H1 (cell line): ENCODE results near the gene SLC1A2. TPM values are rescaled to one million over a fixed set of nuclear protein-coding genes. Genes with fewer than 3 reads are reported as not detected.

Experiments used
- CTCF ChIA-PET: fragments of 300-600 bp; sonication (Branson Sonifier 250); formaldehyde crosslinking; loops from one replicate; lab custom pipeline; 2021; ENCODE audit not compliant: partially characterized antibody; lab: Charles Lee
- POLR2A ChIA-PET: fragments of 300-600 bp; sonication (Branson Sonifier 250); formaldehyde crosslinking; loops from one replicate; lab custom pipeline; 2021; ENCODE audit warnings: inconsistent platforms; ENCODE audit not compliant: partially characterized antibody; lab: Charles Lee
- DNase-seq, 2 experiments: peaks; one replicate each; pipeline versions ENCODE4 v3.0.0 to v3.0.0-alpha.2; 2010 to 2022; ENCODE audit warnings: low spot score in 2 of 2, low read depth in 1 of 2, mixed read lengths in 1 of 2
- FAIRE-seq: peaks from 2 replicates; lab custom pipeline; 2011; peaks lifted over from hg19 to GRCh38; lab: Jason Lieb, UNC
- H2AFZ ChIP-seq: 2 replicates; pipeline ENCODE4 v1.8.1; 2012; ENCODE audit warnings: low read length, inconsistent platforms
- H2AK5ac ChIP-seq: 2 replicates; pipeline ENCODE4 v1.6.1; 2013; ENCODE audit warnings: low read depth, low read length
- H2BK120ac ChIP-seq: replicated peaks from 2 replicates; pipeline ENCODE3; 2013; ENCODE audit warnings: low read depth, low read length, inconsistent platforms
- H2BK12ac ChIP-seq: 2 replicates; pipeline ENCODE4 v1.6.1; 2013; ENCODE audit warnings: low read depth, low read length
- H2BK15ac ChIP-seq: 2 replicates; pipeline ENCODE4 v1.6.1; 2013; ENCODE audit warnings: low read length
- H2BK20ac ChIP-seq: 2 replicates; pipeline ENCODE4 v1.6.1; 2013; ENCODE audit warnings: low read length
- H2BK5ac ChIP-seq: 2 replicates; pipeline ENCODE4 v1.6.1; 2013; ENCODE audit warnings: low read depth, low read length
- H3K14ac ChIP-seq: 2 replicates; pipeline ENCODE4 v1.6.1; 2013; ENCODE audit warnings: inconsistent platforms; ENCODE audit not compliant: insufficient read length
- H3K18ac ChIP-seq: 2 replicates; pipeline ENCODE4 v1.6.1; 2013; ENCODE audit warnings: low read length; ENCODE audit errors: extremely low read depth
- H3K23ac ChIP-seq: 2 replicates; pipeline ENCODE4 v1.6.1; 2013; ENCODE audit warnings: inconsistent platforms; ENCODE audit not compliant: insufficient read length
- H3K23me2 ChIP-seq: 2 replicates; pipeline ENCODE4 v1.6.1; 2013; ENCODE audit warnings: low read depth, low read length
- H3K27ac ChIP-seq: 2 replicates; pipeline ENCODE4 v1.6.1; 2011; ENCODE audit warnings: low read depth, low read length, inconsistent platforms
- H3K27me3 ChIP-seq, 4 experiments: replicated peaks in 1 of 4; 1 replicate in 1 of 4; 2 replicates in 3 of 4; pipeline versions ENCODE4 v1.6.1 to v1.8.1; 2011 to 2013; ENCODE audit warnings: low read length in 3 of 4, mild to moderate bottlenecking in 3 of 4, inconsistent platforms in 2 of 4, mixed read lengths in 2 of 4, moderate library complexity in 1 of 4; ENCODE audit not compliant: control insufficient read depth in 3 of 4, insufficient read depth in 3 of 4; ENCODE audit errors: extremely low read depth in 1 of 4
- H3K36me3 ChIP-seq, 4 experiments: 2 replicates each; pipeline versions ENCODE4 v1.6.1 to v1.8.1; 2011 to 2013; ENCODE audit warnings: mild to moderate bottlenecking in 4 of 4, low read length in 3 of 4, moderate library complexity in 2 of 4, control low read depth in 1 of 4, inconsistent platforms in 1 of 4; ENCODE audit not compliant: insufficient read depth in 4 of 4, control insufficient read depth in 2 of 4
- H3K4ac ChIP-seq: replicated peaks from 2 replicates; pipeline ENCODE3; 2013; ENCODE audit warnings: low read length, low read depth, mixed read lengths, inconsistent platforms; ENCODE audit not compliant: insufficient read length
- H3K4me1 ChIP-seq, 4 experiments: replicated peaks in 1 of 4; 1 replicate in 1 of 4; 2 replicates in 3 of 4; pipeline versions ENCODE4 v1.6.1 to v1.8.1; 2011 to 2013; ENCODE audit warnings: low read length in 3 of 4, inconsistent platforms in 2 of 4, mixed read lengths in 1 of 4; ENCODE audit not compliant: insufficient read depth in 4 of 4, control insufficient read depth in 3 of 4
- H3K4me2 ChIP-seq, 2 experiments: 2 replicates each; pipeline versions ENCODE4 v1.6.1 to v1.8.1; 2011 to 2013; ENCODE audit warnings: low read depth in 2 of 2, low read length in 2 of 2, control low read depth in 1 of 2, inconsistent platforms in 1 of 2, mild to moderate bottlenecking in 1 of 2; ENCODE audit not compliant: insufficient read depth in 1 of 2
- H3K4me3 ChIP-seq, 4 experiments: fragments of 200-600, 300-600 bp in 1 of 4; sonication (generic), shearing (Covaris generic), sonication (Bioruptor Twin) in 1 of 4; 2 replicates each; pipeline versions ENCODE4 v1.5.1 to v1.8.1; 2011 to 2016; ENCODE audit warnings: low read length in 4 of 4, low read depth in 3 of 4, control low read depth in 2 of 4, inconsistent platforms in 2 of 4, mild to moderate bottlenecking in 2 of 4, mixed read lengths in 1 of 4, moderate library complexity in 1 of 4; ENCODE audit not compliant: insufficient read depth in 2 of 4; ENCODE audit errors: extremely low read depth in 1 of 4
- H3K56ac ChIP-seq: replicated peaks from 2 replicates; pipeline ENCODE3; 2013; ENCODE audit warnings: low read depth, mild to moderate bottlenecking, mixed read lengths, low read length, inconsistent platforms; ENCODE audit not compliant: insufficient read length
- H3K79me1 ChIP-seq: 2 replicates; pipeline ENCODE4 v1.6.1; 2013; ENCODE audit warnings: low read depth, low read length, control low read depth
- H3K79me2 ChIP-seq, 2 experiments: 2 replicates each; pipeline versions ENCODE4 v1.6.1 to v1.8.1; 2012 to 2013; ENCODE audit warnings: low read length in 2 of 2, mild to moderate bottlenecking in 2 of 2, inconsistent platforms in 1 of 2; ENCODE audit not compliant: insufficient read depth in 2 of 2, control insufficient read depth in 1 of 2
- H3K9ac ChIP-seq, 4 experiments: replicated peaks in 1 of 4; 1 replicate in 1 of 4; 2 replicates in 3 of 4; pipeline versions ENCODE4 v1.6.1 to v1.8.1; 2011 to 2013; ENCODE audit warnings: low read depth in 3 of 4, low read length in 3 of 4, control low read depth in 2 of 4, mild to moderate bottlenecking in 2 of 4, moderate library complexity in 2 of 4, inconsistent platforms in 1 of 4; ENCODE audit errors: extremely low read depth in 1 of 4
- H3K9me3 ChIP-seq, 2 experiments: 2 replicates each; pipeline versions ENCODE4 v1.6.1 to v1.8.1; 2012 to 2013; ENCODE audit warnings: mild to moderate bottlenecking in 2 of 2, moderate library complexity in 2 of 2, control low read depth in 1 of 2, inconsistent platforms in 1 of 2, low read depth in 1 of 2, low read length in 1 of 2, mixed read lengths in 1 of 2; ENCODE audit not compliant: insufficient read depth in 2 of 2
- H4K20me1 ChIP-seq, 2 experiments: replicated peaks in 1 of 2; 2 replicates each; pipeline versions ENCODE3 to v1.8.1; 2011 to 2013; ENCODE audit warnings: inconsistent platforms in 2 of 2, low read length in 2 of 2, mild to moderate bottlenecking in 1 of 2; ENCODE audit not compliant: insufficient read depth in 2 of 2, control insufficient read depth in 1 of 2
- H4K5ac ChIP-seq: 2 replicates; pipeline ENCODE4 v1.6.1; 2013; ENCODE audit warnings: low read length, low read depth, mixed read lengths, inconsistent platforms; ENCODE audit not compliant: insufficient read length
- H4K8ac ChIP-seq: 2 replicates; pipeline ENCODE4 v1.8.0; 2013; ENCODE audit warnings: mild to moderate bottlenecking, moderate library complexity, low read length, inconsistent platforms; ENCODE audit not compliant: insufficient read depth; ENCODE audit errors: extremely low read depth
- H4K91ac ChIP-seq: replicated peaks from 2 replicates; pipeline ENCODE3; 2013; ENCODE audit warnings: low read length, mixed read lengths, inconsistent platforms; ENCODE audit not compliant: insufficient read length
- BCL11A ChIP-seq, 2 experiments: IDR thresholded peaks; one replicate each; pipeline ENCODE4 v1.6.1; 2011; ENCODE audit warnings: low read depth in 2 of 2, low read length in 2 of 2, mild to moderate bottlenecking in 2 of 2
- JUN ChIP-seq: IDR thresholded peaks from 2 replicates; pipeline ENCODE4 v1.6.1; 2011; ENCODE audit warnings: low read depth, mild to moderate bottlenecking, improper control_type of control experiment, low read length
- SIRT6 ChIP-seq: IDR thresholded peaks from one replicate; pipeline ENCODE4 v1.7.1; 2012; ENCODE audit warnings: low read length, inconsistent platforms
- TBP ChIP-seq: IDR thresholded peaks from 2 replicates; pipeline ENCODE4 v1.6.1; 2011; ENCODE audit warnings: low read depth, low read length, improper control_type of control experiment
- WGBS, 2 experiments: shearing (Covaris generic) in 1 of 2; methylation state at CpG; one replicate each; pipeline versions ENCODE4 v1.1.6 to v1.1.7; 2013 to 2015; ENCODE audit warnings: low lambda C conversion rate in 2 of 2, mixed read lengths in 2 of 2, inconsistent platforms in 1 of 2, low coverage in 1 of 2, missing lambda C conversion rate in 1 of 2; ENCODE audit not compliant: insufficient replicate concordance in 2 of 2, insufficient coverage in 1 of 2, insufficient read length in 1 of 2; ENCODE audit errors: extremely low coverage in 1 of 2, missing lambda C conversion rate in 1 of 2; 5-methylcytosine and 5-hydroxymethylcytosine counted together
- polyA plus RNA-seq, 7 experiments: library from polyadenylated mRNA; depleted of rRNA in 3 of 7; stranded (reverse) in 5 of 7; unstranded in 2 of 7; fragments of >200 nt in 5 of 7; fragments of 200-250 nt in 2 of 7; gene quantifications; 1 replicate in 5 of 7; 2 replicates in 1 of 7; 4 replicates in 1 of 7; pipeline versions ENCODE4 v1.2.1 to v1.2.3, GENCODE V29; 2011 to 2013; ENCODE audit warnings: missing spikeins in 2 of 7, mixed read lengths in 2 of 7
- total RNA-seq: library from RNA; stranded (reverse); fragmentation: NEBNext Ultra II Directional; extraction: Animal tissue kit (Norgen Biotek cat#: 25700); gene quantifications from 2 replicates; pipeline ENCODE4 v1.2.1, GENCODE V29; 2021
- TF ChIP-seq, protein P1 (sequence below): IDR thresholded peaks from 2 replicates; pipeline ENCODE4 v1.6.1; 2012; ENCODE audit warnings: low read length, inconsistent platforms

Gene SLC1A2
- total and polyA plus RNA-seq, 2 of the 8 experiments (the other 6 are each of a cell fraction or from before 2014, with no cell fraction given), result 0.57 to 1.2 TPM

DNA sequence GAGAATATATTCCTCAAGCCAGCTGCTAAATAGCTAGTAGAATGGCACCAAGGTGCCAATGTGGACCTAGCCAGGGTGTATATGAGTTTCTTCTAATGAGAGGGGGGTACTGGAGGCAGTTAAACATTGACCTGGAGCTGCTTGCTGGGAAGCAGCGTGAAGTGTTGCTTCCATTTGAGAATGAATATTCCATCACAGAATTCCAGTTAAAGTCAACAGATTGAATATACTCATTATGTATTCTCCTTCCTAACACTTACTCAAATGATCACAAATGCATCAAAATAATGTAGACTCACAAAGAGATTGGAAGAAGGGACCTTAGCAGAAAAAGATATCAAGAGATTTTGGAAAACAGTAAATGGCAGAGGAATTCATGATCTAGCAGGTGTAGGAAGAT lies 178.3 kb downstream of the SLC1A2 start:
- no peak overlapping the region for H2BK12ac ChIP-seq
- H3K9me3 ChIP-seq, result no peaks in the 10 kb centered on the region
- no peak overlapping the region for H2AFZ ChIP-seq
- H3K4me3 ChIP-seq, result no peak overlapping the region
- FAIRE-seq, result no peak
- no peaks in the 10 kb centered on the region for H3K23me2 ChIP-seq
- no peak overlapping the region for H2BK120ac ChIP-seq
- no peaks in the 10 kb centered on the region for H4K20me1 ChIP-seq
- H3K79me2 ChIP-seq, result no peaks in the 10 kb centered on the region
- H3K4me2 ChIP-seq, result no peak overlapping the region
- TF ChIP-seq TBP (no peak), JUN (no peak), BCL11A (IDR thresholded peaks at IDR 0.05; ENCODE audit: low read depth in 2 of 2, low read length in 2 of 2) (no peak), SIRT6 (no peak)
- TF ChIP-seq, protein P1, sequence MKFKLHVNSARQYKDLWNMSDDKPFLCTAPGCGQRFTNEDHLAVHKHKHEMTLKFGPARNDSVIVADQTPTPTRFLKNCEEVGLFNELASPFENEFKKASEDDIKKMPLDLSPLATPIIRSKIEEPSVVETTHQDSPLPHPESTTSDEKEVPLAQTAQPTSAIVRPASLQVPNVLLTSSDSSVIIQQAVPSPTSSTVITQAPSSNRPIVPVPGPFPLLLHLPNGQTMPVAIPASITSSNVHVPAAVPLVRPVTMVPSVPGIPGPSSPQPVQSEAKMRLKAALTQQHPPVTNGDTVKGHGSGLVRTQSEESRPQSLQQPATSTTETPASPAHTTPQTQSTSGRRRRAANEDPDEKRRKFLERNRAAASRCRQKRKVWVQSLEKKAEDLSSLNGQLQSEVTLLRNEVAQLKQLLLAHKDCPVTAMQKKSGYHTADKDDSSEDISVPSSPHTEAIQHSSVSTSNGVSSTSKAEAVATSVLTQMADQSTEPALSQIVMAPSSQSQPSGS, result no peak
- H3K23ac ChIP-seq, result no peak overlapping the region
- 82% methylated on average over 1 of the region's 1 CpG; no CpG with 5 or more reads in 1 of the 2 experiments for WGBS, 2 experiments
- H3K18ac ChIP-seq, result no peak overlapping the region
- no peak overlapping the region for H2BK15ac ChIP-seq
- H3K27me3 ChIP-seq, result no peaks in the 10 kb centered on the region; a peak in 2 of 7 replicates
- no peak overlapping the region for H4K5ac ChIP-seq
- peaks cover 0 to 2% (median 2%) of the 10 kb centered on the region in 4 experiments; a peak in 4 of 7 replicates for H3K4me1 ChIP-seq
- H3K4ac ChIP-seq, result no peak overlapping the region
- no peak overlapping the region for H4K8ac ChIP-seq
- H3K56ac ChIP-seq, result no peak overlapping the region
- POLR2A ChIA-PET, result no interaction called here
- CTCF ChIA-PET, result interaction anchor here (0.6 to 1.6 kb wide), 4 partner anchors 37 to 151 kb away, joined by 3 to 4 read pairs (median 3); no protein-coding TSS in a partner anchor
- no peak overlapping the region for H2AK5ac ChIP-seq
- no peaks in the 10 kb centered on the region for H3K79me1 ChIP-seq
- no peak for DNase-seq
- H3K14ac ChIP-seq, result no peak overlapping the region
- no peak overlapping the region for H3K27ac ChIP-seq
- no peak overlapping the region for H3K9ac ChIP-seq
- no peak overlapping the region for H2BK20ac ChIP-seq
- no peak overlapping the region for H4K91ac ChIP-seq
- H2BK5ac ChIP-seq, result no peak overlapping the region
- no peaks in the 10 kb centered on the region for H3K36me3 ChIP-seq
